GM19452 (cell line): ENCODE measurements around the gene FAM47B.

ENCODE experiments used
- ATAC-seq: cut with Tn5 transposase; IDR thresholded peaks from one replicate; pipeline ENCODE4 v1.9.1; 2021; ENCODE audit not compliant: unreplicated experiment

The FAM47B gene

GRCh38 chrX:34942496-34942895, at the start of gene FAM47B:
Gene FAM47B, plus strand, starts transcription at chrX:34942796. Its CDS starts 36 bp downstream, at chrX:34942832.
- no peak for ATAC-seq

- ATAC-seq: no peak
Measured at GRCh38 chrX:34893741-34894140, 48.9 kb upstream of the FAM47B start.

GRCh38 chrX:34900691-34901090, 41.9 kb upstream of the FAM47B start:
- no peak for ATAC-seq

GRCh38 chrX:34901761-34902160, 40.8 kb upstream of the FAM47B start:
- ATAC-seq: no peak

GRCh38 chrX:34903316-34903715, 39.3 kb upstream of the FAM47B start:
- ATAC-seq: no peak

- ATAC-seq: no peak
Measured at GRCh38 chrX:34909151-34909550, 33.4 kb upstream of the FAM47B start.

GRCh38 chrX:34915463-34916225, 27.0 kb upstream of the FAM47B start:
- no peak for ATAC-seq

DNA sequence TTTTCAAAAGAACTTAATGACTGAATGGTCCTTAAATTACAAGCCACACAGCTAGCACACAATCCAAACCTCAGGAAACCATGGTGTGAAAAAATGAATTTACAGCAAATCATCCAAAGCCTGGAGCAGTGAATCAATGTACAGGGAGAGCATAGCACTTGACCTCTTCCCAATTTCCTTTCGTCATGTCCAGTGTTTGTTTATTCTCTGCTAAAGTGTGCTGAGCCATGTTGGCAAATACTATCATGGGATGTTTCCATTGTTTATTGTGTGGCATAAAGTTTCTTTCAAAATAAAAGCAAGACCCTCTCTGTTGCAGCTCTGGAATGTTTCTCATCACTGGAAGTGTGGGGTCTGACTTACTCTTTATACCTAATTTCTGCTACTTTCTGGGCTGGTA, 25.4 kb upstream of the FAM47B start:
- no peak for ATAC-seq

DNA sequence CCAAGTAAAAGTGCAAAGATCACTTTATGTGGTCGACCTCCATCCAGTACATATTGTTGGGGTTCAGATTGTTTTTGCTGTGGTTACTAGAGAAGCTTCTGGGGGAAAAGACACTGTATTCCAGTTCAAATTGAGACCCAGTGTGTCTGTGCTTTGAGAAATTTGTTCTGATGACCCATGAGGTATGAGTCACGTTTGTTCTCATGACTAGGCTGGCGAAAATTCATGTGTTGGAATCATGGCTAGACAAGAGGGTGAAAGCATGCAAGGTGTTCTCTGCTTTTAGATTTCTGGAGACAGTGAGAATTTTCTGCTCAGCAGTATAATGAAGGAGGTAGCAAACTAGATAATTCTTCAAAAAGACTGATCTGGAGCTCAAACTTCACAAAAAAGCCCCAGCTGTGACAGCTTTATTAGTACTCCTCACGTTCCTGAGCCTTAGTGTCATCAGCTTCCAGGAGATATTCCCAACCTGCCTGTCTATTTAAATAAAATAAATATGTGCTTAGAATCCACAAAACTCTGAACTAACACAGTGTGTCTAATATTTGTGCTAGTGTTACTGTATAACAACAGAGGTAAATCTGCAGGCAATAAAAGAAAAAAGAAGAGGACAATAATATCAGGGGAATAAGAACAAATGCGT, 24.4 kb upstream of the FAM47B start:
- no peak for ATAC-seq

DNA sequence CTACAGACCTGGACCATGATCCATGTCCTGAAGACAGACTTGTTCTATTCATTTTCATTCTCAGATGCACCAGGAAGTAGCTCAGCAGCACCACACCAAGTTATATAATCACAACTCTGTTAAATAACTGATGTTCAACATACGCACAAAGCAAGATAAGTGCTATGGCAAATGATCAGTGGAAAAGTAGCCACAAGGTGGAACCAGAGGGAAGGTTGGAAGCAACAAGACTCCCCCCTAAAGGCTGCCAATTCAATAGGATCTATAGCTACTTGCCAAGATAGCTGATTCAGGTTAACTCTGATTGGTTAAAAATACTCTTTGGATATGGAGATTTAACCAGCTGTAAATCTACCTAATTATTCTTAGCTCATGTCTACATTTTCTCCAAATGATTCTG, 23.7 kb upstream of the FAM47B start:
- no peak for ATAC-seq

GRCh38 chrX:34927866-34928265, 14.7 kb upstream of the FAM47B start:
- no peak for ATAC-seq

DNA sequence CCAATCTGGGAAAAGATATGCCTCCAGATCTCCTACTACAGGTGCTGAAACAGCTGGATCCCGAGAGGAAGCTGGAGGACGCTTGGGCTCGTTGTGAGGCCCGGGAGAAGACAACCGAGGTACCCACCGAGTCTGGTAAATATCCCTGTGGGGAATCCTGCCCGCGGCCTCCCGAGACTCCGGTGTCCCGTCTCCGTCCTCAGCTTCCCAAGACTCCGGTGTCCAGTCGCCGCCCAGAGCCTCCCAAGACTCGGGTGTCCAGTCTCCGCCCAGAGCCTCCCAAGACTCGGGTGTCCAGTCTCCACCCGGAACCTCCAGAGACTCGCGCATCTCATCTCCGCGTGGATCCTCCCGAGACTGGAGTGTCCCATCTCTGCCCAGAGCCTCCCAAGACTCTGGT, 639 bp downstream of the FAM47B start:
- no peak for ATAC-seq

GRCh38 chrX:34956916-34957315, 14.3 kb downstream of the FAM47B start:
- ATAC-seq: no peak

GRCh38 chrX:34961662-34962061, 19.1 kb downstream of the FAM47B start:
- no peak for ATAC-seq

DNA sequence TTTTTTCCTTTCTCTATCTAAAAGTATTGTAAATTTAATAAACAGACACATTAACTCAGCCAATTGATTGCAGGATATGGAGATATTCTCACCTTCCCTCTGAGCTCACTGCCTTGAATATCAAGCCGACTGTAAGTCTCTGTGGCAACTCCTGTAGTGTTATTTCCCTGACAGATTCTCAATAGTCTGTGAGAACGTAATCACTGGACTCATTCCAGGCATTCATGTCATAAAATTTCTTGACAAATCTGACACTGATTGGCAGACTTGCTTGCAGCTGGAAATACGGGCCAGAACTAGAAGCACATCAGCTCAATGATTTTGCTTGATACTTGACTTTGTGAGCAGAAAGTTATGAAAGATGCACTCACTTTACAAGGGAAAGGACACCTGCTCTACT, 29.6 kb downstream of the FAM47B start:
- ATAC-seq: no peak

DNA sequence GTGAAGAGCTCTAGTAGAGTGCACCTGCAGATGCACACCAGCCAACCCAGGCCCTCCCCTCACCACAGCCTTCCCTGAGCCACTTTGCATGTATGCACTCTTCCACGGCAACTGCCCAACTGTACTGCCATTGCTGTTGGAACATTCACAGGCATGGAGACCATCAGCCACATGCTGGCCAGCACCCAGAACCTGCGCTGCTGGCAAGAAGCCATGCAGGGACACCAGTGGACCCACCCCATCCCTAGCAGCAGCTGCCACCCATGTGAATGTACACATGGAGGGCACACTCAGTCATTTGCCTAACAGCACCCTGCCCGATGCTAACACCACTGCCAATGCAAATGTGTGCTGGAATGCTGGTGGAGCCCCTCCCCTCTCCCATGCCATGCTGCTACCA, 35.6 kb downstream of the FAM47B start:
- ATAC-seq: no peak

- ATAC-seq: no peak
Measured at GRCh38 chrX:34987646-34988045, 45.0 kb downstream of the FAM47B start.
